HG02973 (cell line): ENCODE measurements around the gene PSMB8.
"Not testable (repeated sequence)": the region's sequence is repeated elsewhere in the genome, so short reads cannot be mapped to it uniquely, and the experiment has no call there.

Experiments
- ATAC-seq: cut with Tn5 transposase; IDR thresholded peaks from one replicate; pipeline ENCODE4 v1.9.1; 2021; ENCODE audit warnings: moderate library complexity; ENCODE audit not compliant: unreplicated experiment

The PSMB8 gene

DNA sequence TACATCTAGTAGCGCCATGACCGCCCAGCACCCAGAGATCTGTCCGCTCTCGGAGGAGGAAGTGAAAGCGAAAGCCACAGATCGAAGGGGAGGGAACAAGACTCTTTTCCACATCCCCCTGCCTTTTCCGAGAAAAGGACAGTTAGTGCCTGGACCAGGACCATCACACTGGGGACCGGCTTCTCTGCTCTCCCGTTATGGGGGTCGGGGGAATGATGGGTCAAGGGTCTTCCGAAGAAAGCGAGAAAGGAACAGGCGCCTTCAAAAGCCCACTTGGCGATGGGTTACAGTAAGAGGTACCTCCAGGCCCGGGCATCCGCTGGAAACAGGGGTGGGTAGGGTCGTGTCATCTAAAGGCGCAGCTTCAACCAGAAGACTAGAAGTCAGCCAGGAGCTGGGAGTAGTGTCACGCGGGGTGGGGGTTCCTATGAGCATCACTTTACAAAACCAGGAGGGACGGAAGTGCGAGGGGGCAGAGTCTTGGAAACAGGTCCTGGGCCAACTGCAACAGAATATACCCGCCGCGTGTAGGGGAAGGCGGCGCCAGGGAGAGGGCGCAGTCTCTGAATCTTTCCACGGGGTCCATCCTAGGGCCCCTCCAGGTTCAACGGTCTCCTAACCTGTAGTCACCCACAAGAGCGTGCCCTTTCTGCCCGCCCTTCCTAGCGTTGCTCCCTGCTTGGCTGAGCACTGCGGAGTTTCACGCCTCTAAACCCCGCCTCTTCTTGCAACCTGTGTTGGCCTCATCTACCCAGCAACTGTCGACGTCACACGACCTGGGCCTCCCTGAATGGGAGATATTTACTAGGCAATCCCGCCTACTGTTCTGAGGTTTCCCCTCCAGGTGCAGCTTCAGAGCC lies at the start of gene PSMB8:
Gene PSMB8, minus strand, starts transcription at position 69 of the 860 bp plus-strand sequence. Its CDS starts 51 bp downstream, at position 18.
- ATAC-seq: peak; percentile 55

DNA sequence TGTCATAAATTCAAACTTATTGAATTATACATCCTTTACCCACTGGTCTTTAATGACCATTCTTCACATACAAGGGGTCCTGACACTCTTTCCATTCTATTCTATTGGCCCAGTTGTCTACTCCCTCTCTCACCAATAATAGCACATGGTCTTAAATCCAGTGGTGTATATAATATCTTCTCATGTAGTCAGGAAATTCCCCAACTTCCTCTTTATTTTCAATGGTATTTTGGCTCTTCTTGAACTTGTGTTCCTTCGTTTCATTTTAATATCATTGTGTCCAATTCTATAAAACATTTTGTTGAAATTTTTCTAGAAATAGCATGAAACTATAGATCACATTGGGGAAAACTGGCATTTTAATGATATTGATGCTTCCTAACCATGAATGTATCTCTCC lies 47.0 kb upstream of the PSMB8 start:
- ATAC-seq: no peak

GRCh38 chr6:32889533-32889932 lies 45.7 kb upstream of the PSMB8 start:
- no peak for ATAC-seq

GRCh38 chr6:32888576-32888975 lies 44.7 kb upstream of the PSMB8 start:
- ATAC-seq: no peak

DNA sequence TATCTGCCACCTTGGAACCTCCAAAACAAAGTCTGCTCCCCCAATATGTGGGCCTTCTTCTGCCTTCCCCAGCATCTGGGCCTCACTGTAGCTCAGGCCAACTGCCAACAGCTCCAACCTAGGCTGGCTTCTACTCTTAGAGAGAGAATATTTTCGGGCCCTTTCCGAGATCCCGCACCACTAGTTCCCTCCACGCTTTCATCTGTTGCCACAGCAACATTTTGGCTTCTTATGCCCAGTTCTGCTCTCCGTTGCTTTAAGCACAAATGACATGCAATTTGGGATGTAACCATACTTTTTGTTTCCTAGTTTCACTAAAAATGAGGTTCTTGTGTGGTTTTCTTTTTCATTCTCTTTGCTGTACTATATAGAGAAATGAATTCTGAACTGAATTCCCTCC lies 43.8 kb upstream of the PSMB8 start:
- no peak for ATAC-seq

DNA sequence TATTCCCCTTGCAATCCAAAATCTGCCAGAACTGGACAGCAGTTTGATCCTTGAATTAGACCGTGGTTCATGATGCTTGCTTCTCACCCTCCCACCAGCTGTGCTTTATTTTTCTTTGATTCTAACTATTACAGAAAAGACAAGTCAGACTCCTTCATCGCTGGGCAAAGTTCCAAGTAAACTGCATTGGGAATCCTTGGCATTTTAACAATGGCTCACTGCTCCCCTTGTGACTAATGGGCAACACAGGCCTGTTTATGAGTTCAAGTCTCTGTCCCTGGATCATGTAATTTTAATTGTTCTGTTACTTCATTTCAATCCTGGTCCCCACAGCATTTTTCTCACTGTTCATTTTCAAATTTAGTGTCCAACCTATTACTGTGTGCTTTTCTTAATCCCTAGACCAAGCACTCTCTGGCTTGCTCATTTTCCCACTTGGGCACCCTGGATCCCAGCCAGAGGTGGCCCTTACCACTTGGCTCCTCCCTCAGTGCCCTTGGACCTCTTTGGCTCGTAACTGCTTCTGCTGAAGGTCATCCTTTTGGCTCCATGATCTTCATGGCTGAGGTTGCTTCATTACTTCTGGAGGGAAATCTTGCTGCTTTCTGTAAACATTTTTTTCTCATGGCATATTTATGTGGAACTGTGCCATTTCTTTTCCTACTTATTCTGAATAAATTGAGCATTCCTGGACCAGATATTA lies 43.0 kb upstream of the PSMB8 start:
- no peak for ATAC-seq

DNA sequence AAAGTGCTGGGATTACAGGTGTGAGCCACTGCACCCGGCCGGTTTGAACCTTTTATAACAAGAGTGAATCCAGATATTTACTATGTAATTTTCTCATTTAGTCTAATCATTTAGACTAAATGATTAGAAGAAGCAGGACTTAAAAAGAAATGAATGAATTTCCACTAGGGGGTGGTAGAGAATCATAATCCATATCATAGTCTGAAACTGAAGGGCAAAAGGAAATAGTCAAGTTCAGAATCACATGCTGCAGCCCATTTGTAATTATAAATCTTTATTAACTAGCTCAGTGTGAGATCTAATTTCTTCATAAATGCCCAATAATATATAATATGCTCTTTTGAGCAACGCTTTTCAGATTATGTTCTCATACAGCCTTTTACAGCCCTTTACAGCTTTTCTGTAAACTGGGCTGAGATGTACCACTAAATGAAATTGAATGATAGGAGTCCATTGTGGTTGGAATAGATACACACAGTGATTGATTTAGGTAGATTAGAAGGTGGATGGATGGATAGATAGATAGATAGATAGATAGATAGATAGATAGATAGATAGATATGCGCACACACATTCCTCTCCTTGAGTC lies 41.9 kb upstream of the PSMB8 start:
- no peak for ATAC-seq

DNA sequence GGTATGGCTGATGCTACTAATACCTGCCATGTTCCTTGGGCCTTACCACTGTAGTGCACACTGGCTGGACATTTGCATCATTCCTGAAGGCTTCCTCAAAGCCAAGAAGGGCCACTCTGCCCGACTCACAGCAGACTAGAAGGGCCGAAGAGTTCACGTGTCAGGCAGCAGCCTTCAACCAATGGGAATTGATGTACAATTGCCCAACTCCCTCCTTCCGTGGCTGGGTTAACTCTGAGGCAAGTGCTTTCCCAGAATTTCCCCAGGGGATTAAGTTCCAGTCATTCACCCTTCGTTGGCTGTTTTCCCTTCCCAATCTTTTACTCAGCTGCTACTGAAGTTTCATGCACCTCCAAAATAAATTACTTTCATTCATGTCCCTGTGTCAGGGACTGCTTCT lies 39.9 kb upstream of the PSMB8 start:
- no peak for ATAC-seq

- no peak for ATAC-seq
Measured at GRCh38 chr6:32882879-32883250, 39.0 kb upstream of the PSMB8 start.

- ATAC-seq: not testable (repeated sequence)
Measured at GRCh38 chr6:32880962-32881361, 37.1 kb upstream of the PSMB8 start.

DNA sequence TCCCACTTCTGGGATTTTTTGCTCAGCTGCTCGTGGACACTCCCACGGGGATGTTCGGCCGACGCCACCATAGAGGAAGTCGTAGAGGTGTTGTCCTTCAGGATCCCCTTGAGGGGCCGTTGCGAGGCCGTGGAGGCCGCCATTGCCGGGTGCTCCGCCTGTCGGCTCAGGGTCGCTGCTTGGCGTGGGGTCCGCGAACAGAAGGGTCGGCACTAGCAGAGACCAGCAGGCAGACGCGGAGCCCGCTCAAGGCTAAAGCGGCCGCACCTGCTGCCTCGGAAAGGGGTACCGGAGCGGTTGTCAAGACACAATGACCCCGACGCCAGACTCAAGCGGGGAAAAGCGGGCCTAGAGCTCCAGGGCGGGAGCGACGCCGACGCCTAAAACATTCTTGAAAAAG lies 35.8 kb upstream of the PSMB8 start:
- ATAC-seq: no peak

DNA sequence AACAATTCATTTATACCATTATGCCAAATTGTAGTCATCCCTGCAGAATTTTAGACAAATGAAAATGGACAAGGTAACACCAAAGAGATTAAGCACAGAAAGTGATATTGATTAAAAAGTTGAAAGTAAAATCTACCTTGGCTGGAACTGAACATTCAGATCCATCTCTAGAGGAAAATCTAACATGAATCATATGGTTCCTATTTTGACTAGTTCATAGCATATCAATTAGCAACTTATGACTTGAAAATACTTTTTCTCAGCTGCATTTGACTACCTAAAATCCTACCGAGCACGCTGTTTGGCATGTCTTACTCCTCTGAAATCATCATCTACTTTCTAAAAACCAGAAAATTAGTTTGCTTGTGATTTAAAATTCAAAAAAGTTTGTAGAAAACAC lies 32.8 kb upstream of the PSMB8 start:
- ATAC-seq: no peak

DNA sequence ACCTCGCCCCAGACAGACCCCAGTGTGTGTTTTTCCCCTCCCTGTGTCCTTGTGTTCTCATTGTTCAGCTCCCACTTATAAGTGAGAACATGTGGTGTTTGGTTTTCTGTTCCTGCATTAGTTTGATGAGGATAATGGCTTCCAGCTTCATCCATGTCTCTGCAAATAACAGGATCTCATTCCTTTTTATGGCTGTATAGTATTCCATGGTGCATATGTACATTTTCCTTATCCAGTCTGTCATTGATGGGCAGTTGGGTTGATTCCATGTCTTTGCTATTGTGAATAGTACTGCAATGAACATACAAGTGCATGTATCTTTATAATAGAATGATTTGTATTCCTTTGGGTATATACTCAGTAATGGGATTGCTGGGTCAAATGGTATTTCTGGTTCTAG lies 30.1 kb upstream of the PSMB8 start:
- ATAC-seq: not testable (repeated sequence)

DNA sequence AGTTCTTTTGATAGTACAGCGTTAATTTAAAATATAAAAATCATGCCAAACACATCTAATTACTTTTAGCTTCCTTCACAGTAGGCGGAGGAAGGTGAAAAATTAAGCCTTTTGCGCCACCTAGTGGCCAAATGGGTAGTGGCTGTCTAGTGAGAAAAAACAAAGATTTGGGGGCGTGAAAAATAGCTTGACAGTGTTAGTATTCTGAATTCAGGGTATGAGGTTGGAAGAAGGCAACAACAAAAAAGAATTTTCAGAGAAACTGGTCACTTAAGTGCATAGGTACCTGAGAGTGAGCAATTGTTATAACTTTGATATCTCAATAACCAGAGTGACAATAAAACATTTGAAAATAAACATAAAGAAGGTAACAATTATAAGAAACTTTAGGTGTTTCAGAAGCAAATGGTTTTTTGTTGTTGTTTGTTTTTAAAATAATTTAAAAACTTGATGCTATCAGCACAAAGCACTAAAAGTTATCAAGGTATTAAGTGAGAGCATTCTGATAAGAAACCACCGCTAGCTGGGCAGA lies 24.5 kb upstream of the PSMB8 start:
- no peak for ATAC-seq

GRCh38 chr6:32867554-32868256 lies 23.9 kb upstream of the PSMB8 start:
- ATAC-seq: no peak

- no peak for ATAC-seq
Measured at GRCh38 chr6:32867022-32867477, 23.2 kb upstream of the PSMB8 start.

GRCh38 chr6:32865724-32866443 lies 22.0 kb upstream of the PSMB8 start:
- no peak for ATAC-seq

- no peak for ATAC-seq
Measured at GRCh38 chr6:32862725-32863124, 18.9 kb upstream of the PSMB8 start.

- ATAC-seq: no peak
Measured at GRCh38 chr6:32860674-32861073, 16.8 kb upstream of the PSMB8 start.

DNA sequence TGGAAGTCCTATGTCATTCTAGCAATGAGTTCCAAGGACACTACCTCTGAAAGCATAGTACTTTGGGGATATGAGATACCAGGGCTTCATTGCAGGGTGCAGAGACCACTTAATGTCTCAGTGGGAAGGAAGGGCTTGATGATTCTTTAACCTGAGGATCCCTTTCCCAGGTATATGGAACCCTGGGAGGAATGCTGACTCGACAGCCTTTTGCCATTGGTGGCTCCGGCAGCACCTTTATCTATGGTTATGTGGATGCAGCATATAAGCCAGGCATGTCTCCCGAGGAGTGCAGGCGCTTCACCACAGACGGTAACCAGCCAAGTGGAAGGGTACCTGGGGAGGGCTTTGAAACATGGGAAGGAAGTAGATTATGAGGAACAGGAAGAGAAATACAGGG lies 14.3 kb upstream of the PSMB8 start:
- ATAC-seq: no peak
